T-helper 17 cell (primary cell): ENCODE measurements around the gene IMMP2L. TPM values are rescaled to one million over a fixed set of nuclear protein-coding genes. Genes with fewer than 3 reads are reported as not detected.

Experiments used
- ATAC-seq: fragments of 150-1000 bp; cut with Tn5 transposase; 2 replicates; pipeline ENCODE4 v1.10.0; 2021; ENCODE audit warnings: mild to moderate bottlenecking, moderate library complexity
- DNase-seq, 3 donors: peaks; one replicate each; pipeline versions ENCODE4 v3.0.0 to v3.0.0-alpha.2; 2020 to 2021
- H3K9me3 ChIP-seq: one replicate; pipeline ENCODE4 v1.7.0; 2013; ENCODE audit warnings: low read length, mild to moderate bottlenecking; ENCODE audit not compliant: control insufficient read depth, poor library complexity, severe bottlenecking
- H3K27ac Mint-ChIP-seq: one replicate; pipeline ENCODE4 v1.8.0; 2022; ENCODE audit warnings: mild to moderate bottlenecking, moderate library complexity, mixed read lengths
- H3K27me3 Mint-ChIP-seq: one replicate; pipeline ENCODE4 v1.8.0; 2022; ENCODE audit warnings: mixed read lengths
- H3K36me3 Mint-ChIP-seq: one replicate; pipeline ENCODE4 v1.8.0; 2022; ENCODE audit warnings: low read depth, mixed read lengths
- H3K4me1 Mint-ChIP-seq: one replicate; pipeline ENCODE4 v1.8.0; 2022; ENCODE audit warnings: mild to moderate bottlenecking, mixed read lengths
- H3K4me3 Mint-ChIP-seq: one replicate; pipeline ENCODE4 v1.8.0; 2022; ENCODE audit warnings: mild to moderate bottlenecking, moderate library complexity, mixed read lengths
- total RNA-seq, 4 donors: library from RNA in 2 of 4; stranded (reverse) in 2 of 4; gene quantifications; one replicate each; pipeline ENCODE4 v1.2.3 and lab custom pipeline; 2022 to 2026

The IMMP2L gene
- total RNA-seq, 2 donors from 2014 or later: 17.9 to 19.9 TPM

- Mint-ChIP-seq H3K27ac (no peak overlapping the region), H3K4me1 (peaks cover 3% of the 10 kb centered on the region), H3K36me3 (peaks cover 2% of the 10 kb centered on the region), H3K27me3 (no peaks in the 10 kb centered on the region), H3K4me3 (no peak overlapping the region)
- H3K9me3 ChIP-seq: no peaks in the 10 kb centered on the region
- DNase-seq (no peak), ATAC-seq (no peak)
Measured at GRCh38 chr7:111384065-111384891, 178.0 kb downstream of the IMMP2L start.

GRCh38 chr7:111383133-111383532 is 179.2 kb downstream of the IMMP2L start:
- no peaks in the 10 kb centered on the region for H3K27me3 Mint-ChIP-seq
- H3K9me3 ChIP-seq: no peaks in the 10 kb centered on the region
- ATAC-seq (no peak), DNase-seq (no peak)
- peaks cover 2% of the 10 kb centered on the region for H3K36me3 Mint-ChIP-seq
- H3K4me1 Mint-ChIP-seq: peaks cover 3% of the 10 kb centered on the region
- no peak overlapping the region for H3K27ac Mint-ChIP-seq
- no peak overlapping the region for H3K4me3 Mint-ChIP-seq

- ATAC-seq (no peak), DNase-seq (no peak)
- Mint-ChIP-seq H3K4me3 (no peak overlapping the region), H3K36me3 (peaks cover 4% of the 10 kb centered on the region), H3K4me1 (peaks cover 5% of the 10 kb centered on the region), H3K27ac (no peak overlapping the region), H3K27me3 (no peaks in the 10 kb centered on the region)
- no peaks in the 10 kb centered on the region for H3K9me3 ChIP-seq
Measured at GRCh38 chr7:111381590-111381989, 180.7 kb downstream of the IMMP2L start.

GRCh38 chr7:111380945-111381344 is 181.3 kb downstream of the IMMP2L start:
- peaks cover 4% of the 10 kb centered on the region for H3K36me3 Mint-ChIP-seq
- no peak for DNase-seq
- H3K9me3 ChIP-seq: no peaks in the 10 kb centered on the region
- ATAC-seq: no peak
- H3K27ac Mint-ChIP-seq: no peak overlapping the region
- H3K4me3 Mint-ChIP-seq: no peak overlapping the region
- H3K27me3 Mint-ChIP-seq: no peaks in the 10 kb centered on the region
- H3K4me1 Mint-ChIP-seq: peaks cover 5% of the 10 kb centered on the region

- H3K4me1 Mint-ChIP-seq: peaks cover 5% of the 10 kb centered on the region
- peaks cover 2% of the 10 kb centered on the region for H3K36me3 Mint-ChIP-seq
- no peak for ATAC-seq
- no peak for DNase-seq
- no peak overlapping the region for H3K27ac Mint-ChIP-seq
- no peaks in the 10 kb centered on the region for H3K27me3 Mint-ChIP-seq
- H3K4me3 Mint-ChIP-seq: no peak overlapping the region
- H3K9me3 ChIP-seq: no peaks in the 10 kb centered on the region
Measured at GRCh38 chr7:111374027-111374426, 188.3 kb downstream of the IMMP2L start.

- Mint-ChIP-seq H3K4me3 (no peak overlapping the region), H3K36me3 (no peaks in the 10 kb centered on the region)
- H3K9me3 ChIP-seq: no peaks in the 10 kb centered on the region
Measured at GRCh38 chr7:111371437-111371836, 190.9 kb downstream of the IMMP2L start.

GRCh38 chr7:111370002-111370401 is 192.3 kb downstream of the IMMP2L start:
- no peaks in the 10 kb centered on the region for H3K36me3 Mint-ChIP-seq
- no peak for DNase-seq
- no peak overlapping the region for H3K27ac Mint-ChIP-seq
- no peak for ATAC-seq
- H3K27me3 Mint-ChIP-seq: no peaks in the 10 kb centered on the region
- peaks cover 3% of the 10 kb centered on the region for H3K4me1 Mint-ChIP-seq
- H3K4me3 Mint-ChIP-seq: no peak overlapping the region
- H3K9me3 ChIP-seq: no peaks in the 10 kb centered on the region

More at GRCh38 chr7:111371437-111371836, 190.9 kb downstream of the IMMP2L start:
- no peak for ATAC-seq
- Mint-ChIP-seq H3K27ac (no peak overlapping the region), H3K4me1 (peaks cover 3% of the 10 kb centered on the region), H3K27me3 (no peaks in the 10 kb centered on the region)
- no peak for DNase-seq

- H3K9me3 ChIP-seq: no peaks in the 10 kb centered on the region
- no peak for DNase-seq
- H3K36me3 Mint-ChIP-seq: no peaks in the 10 kb centered on the region
Measured at GRCh38 chr7:111368381-111369065, 193.8 kb downstream of the IMMP2L start.

GRCh38 chr7:111364413-111364812 is 197.9 kb downstream of the IMMP2L start:
- no peak for DNase-seq
- Mint-ChIP-seq H3K27ac (no peak overlapping the region), H3K4me3 (no peak overlapping the region), H3K27me3 (no peaks in the 10 kb centered on the region), H3K4me1 (peaks cover 2% of the 10 kb centered on the region), H3K36me3 (no peaks in the 10 kb centered on the region)
- no peaks in the 10 kb centered on the region for H3K9me3 ChIP-seq
- no peak for ATAC-seq

More at GRCh38 chr7:111368381-111369065, 193.8 kb downstream of the IMMP2L start:
- ATAC-seq: no peak
- no peak overlapping the region for H3K27ac Mint-ChIP-seq
- H3K27me3 Mint-ChIP-seq: no peaks in the 10 kb centered on the region
- H3K4me3 Mint-ChIP-seq: no peak overlapping the region
- H3K4me1 Mint-ChIP-seq: peaks cover 3% of the 10 kb centered on the region

- no peaks in the 10 kb centered on the region for H3K27me3 Mint-ChIP-seq
- no peak overlapping the region for H3K27ac Mint-ChIP-seq
- H3K9me3 ChIP-seq: no peaks in the 10 kb centered on the region
- no peak overlapping the region for H3K4me3 Mint-ChIP-seq
- H3K36me3 Mint-ChIP-seq: no peaks in the 10 kb centered on the region
- DNase-seq: no peak
- H3K4me1 Mint-ChIP-seq: peaks cover 2% of the 10 kb centered on the region
- ATAC-seq: no peak
Measured at GRCh38 chr7:111363099-111363498, 199.2 kb downstream of the IMMP2L start.

GRCh38 chr7:111362506-111363054 is 199.7 kb downstream of the IMMP2L start:
- no peak for DNase-seq
- Mint-ChIP-seq H3K4me3 (no peak overlapping the region), H3K27ac (no peak overlapping the region), H3K4me1 (peaks cover 2% of the 10 kb centered on the region), H3K27me3 (no peaks in the 10 kb centered on the region), H3K36me3 (no peaks in the 10 kb centered on the region)
- ATAC-seq: no peak
- H3K9me3 ChIP-seq: no peaks in the 10 kb centered on the region

- H3K9me3 ChIP-seq: no peaks in the 10 kb centered on the region
- DNase-seq (no peak), ATAC-seq (no peak)
- H3K27ac Mint-ChIP-seq: no peak overlapping the region
- H3K4me1 Mint-ChIP-seq: peaks cover 2% of the 10 kb centered on the region
- H3K4me3 Mint-ChIP-seq: no peak overlapping the region
- H3K36me3 Mint-ChIP-seq: no peaks in the 10 kb centered on the region
- no peaks in the 10 kb centered on the region for H3K27me3 Mint-ChIP-seq
Measured at GRCh38 chr7:111358915-111359314, 203.4 kb downstream of the IMMP2L start.

- DNase-seq: no peak
- Mint-ChIP-seq H3K27ac (no peak overlapping the region), H3K27me3 (no peaks in the 10 kb centered on the region), H3K36me3 (no peaks in the 10 kb centered on the region), H3K4me1 (peaks cover 2% of the 10 kb centered on the region), H3K4me3 (no peak overlapping the region)
- ATAC-seq: no peak
- no peaks in the 10 kb centered on the region for H3K9me3 ChIP-seq
Measured at GRCh38 chr7:111357691-111358090, 204.6 kb downstream of the IMMP2L start.
